Measurements from ENCODE around the gene SYT14.
"Not testable (repeated sequence)": the region's sequence is repeated elsewhere in the genome, so short reads cannot be mapped to it uniquely, and the experiment has no call there.

SYT14 gene

GRCh38 chr1:209945377-209945776 is 7.4 kb downstream of the SYT14 start:
- no peak for DNase-seq

GRCh38 chr1:209948155-209948554 is 10.1 kb downstream of the SYT14 start:
- no peak for DNase-seq

- no peak for DNase-seq
Observed at GRCh38 chr1:209956116-209956515, 18.1 kb downstream of the SYT14 start.

- no peak for DNase-seq
Observed at GRCh38 chr1:209959623-209960022, 21.6 kb downstream of the SYT14 start.

- no peak for DNase-seq
Observed at GRCh38 chr1:209960926-209961325, 22.9 kb downstream of the SYT14 start.

- no peak for DNase-seq
Observed at GRCh38 chr1:209962388-209962787, 24.4 kb downstream of the SYT14 start.

GRCh38 chr1:209962856-209963255 is 24.8 kb downstream of the SYT14 start:
- no peak for DNase-seq

GRCh38 chr1:209965996-209966395 is 28.0 kb downstream of the SYT14 start:
- DNase-seq = no peak

- not testable (repeated sequence) for DNase-seq
Observed at GRCh38 chr1:209978721-209979120, 40.7 kb downstream of the SYT14 start.

- no peak for DNase-seq
Observed at GRCh38 chr1:209983953-209984352, 45.9 kb downstream of the SYT14 start.

GRCh38 chr1:209985002-209985401 is 47.0 kb downstream of the SYT14 start:
- DNase-seq = no peak

GRCh38 chr1:209988706-209989105 is 50.7 kb downstream of the SYT14 start:
- no peak for DNase-seq

- peak; percentile 14 for DNase-seq
Observed at GRCh38 chr1:209989525-209989924, 51.5 kb downstream of the SYT14 start.

- no peak for DNase-seq
Observed at GRCh38 chr1:209993061-209993830, 55.2 kb downstream of the SYT14 start.

- DNase-seq = no peak
Observed at GRCh38 chr1:209996348-209996747, 58.3 kb downstream of the SYT14 start.

GRCh38 chr1:209999005-209999404 is 61.0 kb downstream of the SYT14 start:
- no peak for DNase-seq

- no peak for DNase-seq
Observed at GRCh38 chr1:210001751-210002150, 63.7 kb downstream of the SYT14 start.

- no peak for DNase-seq
Observed at GRCh38 chr1:210003501-210003900, 65.5 kb downstream of the SYT14 start.

- DNase-seq = no peak
Observed at GRCh38 chr1:210010161-210010560, 72.1 kb downstream of the SYT14 start.

- DNase-seq = no peak
Observed at GRCh38 chr1:210021145-210021860, 83.3 kb downstream of the SYT14 start.

- no peak for DNase-seq
Observed at GRCh38 chr1:210022044-210022443, 84.0 kb downstream of the SYT14 start.

- no peak for DNase-seq
Observed at GRCh38 chr1:210024282-210024681, 86.3 kb downstream of the SYT14 start.

GRCh38 chr1:210024996-210025395 is 87.0 kb downstream of the SYT14 start:
- DNase-seq = no peak

GRCh38 chr1:210025870-210026269 is 87.9 kb downstream of the SYT14 start:
- no peak for DNase-seq

GRCh38 chr1:210027994-210028393 is 90.0 kb downstream of the SYT14 start:
- DNase-seq = no peak
